Smooth muscle cell of the brain vasculature (primary cell): ENCODE results near the gene STH.

Experiments
- DNase-seq: peaks from one replicate; pipeline ENCODE4 v3.0.0-alpha.2; 2012; ENCODE audit warnings: low read depth, low spot score

STH gene

GRCh38 chr17:45967378-45967777, 31.7 kb upstream of the STH start:
- DNase-seq, result no peak

- DNase-seq, result no peak
Observed at GRCh38 chr17:45968732-45969131, 30.3 kb upstream of the STH start.

- DNase-seq, result no peak
Observed at GRCh38 chr17:45969726-45970125, 29.3 kb upstream of the STH start.

GRCh38 chr17:45970659-45971058, 28.4 kb upstream of the STH start:
- DNase-seq, result no peak

GRCh38 chr17:45971698-45972141, 27.3 kb upstream of the STH start:
- DNase-seq, result no peak

GRCh38 chr17:45972531-45972930, 26.5 kb upstream of the STH start:
- no peak for DNase-seq

- no peak for DNase-seq
Observed at GRCh38 chr17:45973099-45973780, 25.8 kb upstream of the STH start.

- no peak for DNase-seq
Observed at GRCh38 chr17:45973946-45974859, 24.8 kb upstream of the STH start.

- DNase-seq, result no peak
Observed at GRCh38 chr17:45974916-45975630, 24.0 kb upstream of the STH start.

GRCh38 chr17:45975640-45976295, 23.3 kb upstream of the STH start:
- no peak for DNase-seq

- DNase-seq, result no peak
Observed at GRCh38 chr17:45976391-45976754, 22.7 kb upstream of the STH start.

GRCh38 chr17:45976755-45977505, 22.1 kb upstream of the STH start:
- DNase-seq, result no peak

GRCh38 chr17:45977506-45977824, 21.6 kb upstream of the STH start:
- no peak for DNase-seq

GRCh38 chr17:45977976-45978626, 20.9 kb upstream of the STH start:
- no peak for DNase-seq

- no peak for DNase-seq
Observed at GRCh38 chr17:45979137-45979536, 19.9 kb upstream of the STH start.

- DNase-seq, result no peak
Observed at GRCh38 chr17:45980855-45981254, 18.2 kb upstream of the STH start.

GRCh38 chr17:45981306-45981705, 17.7 kb upstream of the STH start:
- DNase-seq, result no peak

- DNase-seq, result no peak
Observed at GRCh38 chr17:45982791-45983613, 16.0 kb upstream of the STH start.

GRCh38 chr17:45983614-45984310, 15.3 kb upstream of the STH start:
- no peak for DNase-seq
